ENCODE results near the gene KMT5C.

KMT5C gene

DNA sequence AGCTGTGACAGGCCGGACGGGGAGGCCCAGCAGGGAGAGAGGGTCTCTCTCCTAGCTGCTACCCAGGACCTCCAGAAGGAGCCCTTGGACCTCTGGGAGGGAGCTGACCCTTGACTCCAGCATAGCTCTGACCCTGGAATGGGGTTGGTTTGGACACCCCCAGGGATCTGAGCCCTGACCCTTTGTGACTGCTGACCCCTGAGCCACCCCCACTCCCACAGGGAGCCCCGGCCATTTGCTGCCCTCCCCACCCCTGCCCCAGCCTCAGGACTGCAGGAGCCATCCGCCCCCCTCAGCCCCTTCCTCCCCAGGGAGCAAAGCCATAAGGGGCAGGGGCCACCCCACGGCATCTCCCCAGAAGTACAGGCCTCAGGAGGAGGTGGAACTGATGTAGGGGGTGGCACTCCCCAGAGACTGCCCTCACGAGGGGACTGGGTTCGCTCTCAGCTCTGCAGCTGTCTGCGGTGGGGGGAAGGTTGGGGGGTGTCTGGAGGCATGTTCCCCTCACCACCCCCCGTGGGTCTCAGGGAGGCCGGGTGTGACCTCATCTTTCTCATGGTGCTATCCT lies 7.8 kb downstream of the KMT5C start:
- peaks cover 4% of the 10 kb centered on the region for H3K4me1 ChIP-seq
- TF ChIP-seq, protein P1, sequence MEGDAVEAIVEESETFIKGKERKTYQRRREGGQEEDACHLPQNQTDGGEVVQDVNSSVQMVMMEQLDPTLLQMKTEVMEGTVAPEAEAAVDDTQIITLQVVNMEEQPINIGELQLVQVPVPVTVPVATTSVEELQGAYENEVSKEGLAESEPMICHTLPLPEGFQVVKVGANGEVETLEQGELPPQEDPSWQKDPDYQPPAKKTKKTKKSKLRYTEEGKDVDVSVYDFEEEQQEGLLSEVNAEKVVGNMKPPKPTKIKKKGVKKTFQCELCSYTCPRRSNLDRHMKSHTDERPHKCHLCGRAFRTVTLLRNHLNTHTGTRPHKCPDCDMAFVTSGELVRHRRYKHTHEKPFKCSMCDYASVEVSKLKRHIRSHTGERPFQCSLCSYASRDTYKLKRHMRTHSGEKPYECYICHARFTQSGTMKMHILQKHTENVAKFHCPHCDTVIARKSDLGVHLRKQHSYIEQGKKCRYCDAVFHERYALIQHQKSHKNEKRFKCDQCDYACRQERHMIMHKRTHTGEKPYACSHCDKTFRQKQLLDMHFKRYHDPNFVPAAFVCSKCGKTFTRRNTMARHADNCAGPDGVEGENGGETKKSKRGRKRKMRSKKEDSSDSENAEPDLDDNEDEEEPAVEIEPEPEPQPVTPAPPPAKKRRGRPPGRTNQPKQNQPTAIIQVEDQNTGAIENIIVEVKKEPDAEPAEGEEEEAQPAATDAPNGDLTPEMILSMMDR (IDR thresholded peaks at IDR 0.05; ENCODE audit: low read depth, low read length): no peak
- no peak for DNase-seq

DNA sequence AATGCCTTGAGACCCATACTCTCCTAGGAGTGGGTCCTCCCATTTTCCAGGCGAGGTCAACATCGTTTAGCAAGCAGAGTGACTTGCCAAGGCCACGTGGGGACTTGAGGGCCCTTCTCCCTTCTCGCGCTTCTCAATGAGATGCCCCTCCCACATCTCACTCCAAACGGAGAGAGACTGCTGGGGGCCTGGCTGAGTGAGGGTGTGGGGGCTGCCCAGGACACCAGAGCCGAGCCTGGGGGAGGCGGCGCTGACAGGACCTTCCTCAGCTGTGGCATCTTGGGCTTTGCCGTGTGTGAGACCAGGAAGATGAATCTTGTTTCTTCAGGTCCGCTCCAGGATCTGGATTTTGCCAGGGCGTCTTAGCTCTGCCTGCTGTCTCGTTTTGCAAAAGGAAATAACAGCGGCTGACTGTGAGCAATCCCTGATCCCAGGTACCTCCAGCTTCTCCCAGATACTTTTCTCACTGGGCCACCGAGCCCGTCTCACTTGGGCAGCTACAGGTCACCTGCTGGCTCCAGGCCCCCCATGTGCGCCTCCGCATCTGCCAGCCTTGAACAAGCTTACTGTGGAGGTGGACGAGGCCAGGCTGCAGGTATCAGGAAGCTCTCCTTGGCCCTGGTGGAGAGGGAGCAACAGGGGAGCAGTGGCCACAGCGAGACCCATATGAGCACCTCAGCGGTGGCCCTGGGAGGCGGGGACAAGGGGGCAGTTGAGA lies 8.8 kb downstream of the KMT5C start:
- peaks cover 2% of the 10 kb centered on the region; the same call in 1 of the 2 replicates for H3K36me3 ChIP-seq
- DNase-seq: no peak
- peaks cover 4% of the 10 kb centered on the region for H3K4me1 ChIP-seq
- H3K9me3 ChIP-seq: no peaks in the 10 kb centered on the region
- peaks cover 23% of the 10 kb centered on the region for H3K27me3 ChIP-seq
- H3K4me3 ChIP-seq (ENCODE audit: low read depth, low read length): no peak overlapping the region
- TF ChIP-seq, protein P1 (IDR thresholded peaks at IDR 0.05; ENCODE audit: low read depth, low read length): no peak

More for the DNA sequence above, 7.8 kb downstream of the KMT5C start:
- H3K27me3 ChIP-seq: peaks cover 14% of the 10 kb centered on the region
- no peak overlapping the region for H3K4me3 ChIP-seq (ENCODE audit: low read depth, low read length)
- H3K36me3 ChIP-seq: peaks cover 4% of the 10 kb centered on the region; the same call in 1 of the 2 replicates
- H3K9me3 ChIP-seq: no peaks in the 10 kb centered on the region

DNA sequence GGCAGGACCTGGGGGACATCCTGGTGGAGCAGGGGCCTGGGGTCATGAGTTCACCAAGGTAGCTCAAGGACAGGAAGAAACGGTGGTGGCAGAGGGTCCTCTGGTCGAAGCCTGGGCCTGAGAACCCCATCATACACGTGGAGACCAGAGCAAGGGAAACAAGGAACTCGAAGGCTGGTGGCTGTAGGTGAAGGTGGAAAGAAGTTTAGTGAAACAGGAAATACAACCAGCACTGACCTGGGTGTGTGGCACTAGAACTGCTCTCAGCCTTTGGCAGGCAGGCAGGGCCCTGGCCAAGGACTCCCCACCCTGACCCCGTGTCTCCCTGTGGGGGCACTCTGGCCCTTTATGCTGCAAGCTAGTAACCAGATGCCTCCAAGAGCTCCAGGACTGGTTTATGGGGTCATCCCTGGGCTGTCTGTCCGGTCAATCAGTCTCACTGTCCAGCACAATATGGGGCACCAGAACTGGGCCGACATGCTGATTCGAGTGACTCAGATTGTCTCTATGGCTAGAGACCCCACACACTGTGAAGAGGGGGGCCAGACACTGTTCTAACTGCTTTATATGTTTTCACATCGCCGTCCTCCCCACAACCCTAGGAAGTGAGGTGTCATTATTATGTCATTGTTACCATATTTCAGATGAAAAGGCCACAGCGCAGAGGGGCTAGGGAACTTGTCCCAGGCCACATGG lies 11.1 kb downstream of the KMT5C start:
- H3K4me1 ChIP-seq: no peaks in the 10 kb centered on the region
- H3K4me3 ChIP-seq (ENCODE audit: low read depth, low read length): no peak overlapping the region
- DNase-seq: no peak
- no peaks in the 10 kb centered on the region for H3K9me3 ChIP-seq
- peaks cover 37% of the 10 kb centered on the region for H3K27me3 ChIP-seq
- TF ChIP-seq, protein P1 (IDR thresholded peaks at IDR 0.05; ENCODE audit: low read depth, low read length): no peak
- H3K36me3 ChIP-seq: no peaks in the 10 kb centered on the region

DNA sequence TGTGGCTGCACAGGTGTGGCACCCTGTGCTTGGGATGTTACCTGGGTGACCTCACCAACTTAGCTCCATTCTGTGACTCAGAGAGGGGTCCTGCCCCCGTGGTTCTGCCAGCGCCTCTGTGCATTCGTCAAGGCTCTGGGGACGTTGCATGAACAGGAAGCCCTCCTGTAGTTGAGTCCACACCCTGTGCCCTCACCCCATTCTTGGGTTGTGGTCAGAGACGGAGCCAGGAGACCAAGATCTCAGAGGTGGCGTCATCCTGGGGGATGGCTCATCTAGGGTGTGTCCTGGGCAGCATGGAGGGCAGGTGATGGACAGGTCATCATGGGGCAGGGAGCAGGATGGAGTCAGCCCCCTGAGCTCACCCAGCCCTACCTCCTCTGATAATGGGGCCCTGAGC lies 12.4 kb downstream of the KMT5C start:
- H3K9me3 ChIP-seq: no peaks in the 10 kb centered on the region
- no peaks in the 10 kb centered on the region for H3K36me3 ChIP-seq
- H3K4me1 ChIP-seq: no peaks in the 10 kb centered on the region
- H3K27me3 ChIP-seq: peaks cover 42% of the 10 kb centered on the region
- TF ChIP-seq, protein P1 (IDR thresholded peaks at IDR 0.05; ENCODE audit: low read depth, low read length): no peak
- no peak overlapping the region for H3K4me3 ChIP-seq (ENCODE audit: low read depth, low read length)
- DNase-seq: no peak

DNA sequence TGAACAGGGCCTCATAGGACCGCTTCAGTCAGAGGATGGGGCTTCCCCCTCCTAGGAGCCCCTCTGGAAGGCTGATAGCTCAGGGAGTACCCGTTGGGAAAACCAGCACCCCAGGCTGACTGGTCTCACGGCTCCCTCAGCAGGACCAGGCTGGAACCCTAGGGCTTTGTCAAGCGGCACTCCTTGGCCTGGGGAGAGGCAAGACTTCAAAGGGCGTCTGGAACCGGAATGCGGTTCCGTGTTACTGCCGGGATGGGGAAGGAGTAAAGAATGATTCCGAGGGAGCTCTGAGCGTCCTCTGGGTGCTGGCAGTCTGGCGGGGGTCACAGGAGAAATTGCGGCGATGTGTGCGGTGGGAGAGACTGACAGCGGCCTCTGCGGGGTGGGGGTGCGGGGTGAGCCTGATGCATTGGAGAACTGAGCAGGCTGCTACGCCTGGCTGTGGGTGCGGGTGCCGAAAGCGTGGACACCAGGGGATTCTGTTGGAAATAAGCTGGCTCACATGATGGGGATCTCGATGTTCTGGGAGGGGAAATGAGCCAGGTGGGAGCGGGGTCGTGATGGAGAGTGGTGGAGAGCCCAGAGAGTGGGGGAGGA lies 13.0 kb downstream of the KMT5C start:
- Histone ChIP-seq H3K4me3 (ENCODE audit: low read depth, low read length) (no peak overlapping the region), H3K27me3 (peaks cover 42% of the 10 kb centered on the region), H3K4me1 (no peaks in the 10 kb centered on the region), H3K36me3 (no peaks in the 10 kb centered on the region), H3K9me3 (no peaks in the 10 kb centered on the region)
- TF ChIP-seq, protein P1 (IDR thresholded peaks at IDR 0.05; ENCODE audit: low read depth, low read length): no peak
- DNase-seq: no peak
